ENCODE data around the gene MYH3. TPM values are rescaled to one million over a fixed set of nuclear protein-coding genes. Genes with fewer than 3 reads are reported as not detected.

MYH3 gene
- total RNA-seq, 1 donor from 2014 or later: 1.7 TPM

- no peak overlapping the region for H3K4me3 ChIP-seq (ENCODE audit: low read depth, low read length)
- DNase-seq (ENCODE audit: low read depth): no peak
- TF ChIP-seq CTCF (conservative IDR thresholded peaks at IDR 0.05; ENCODE audit: low read depth, low read length): no peak
These were observed 7.5 kb upstream of the MYH3 start for GRCh38 chr17:10664571-10664970.

GRCh38 chr17:10663231-10663630 is 6.1 kb upstream of the MYH3 start:
- no peak for DNase-seq (ENCODE audit: low read depth)
- no peak for TF ChIP-seq CTCF (conservative IDR thresholded peaks at IDR 0.05; ENCODE audit: low read depth, low read length)

GRCh38 chr17:10661437-10661836 is 4.3 kb upstream of the MYH3 start:
- no peak for DNase-seq (ENCODE audit: low read depth)
- H3K4me3 ChIP-seq (ENCODE audit: low read depth, low read length): no peak overlapping the region
- TF ChIP-seq CTCF (conservative IDR thresholded peaks at IDR 0.05; ENCODE audit: low read depth, low read length): no peak

More at GRCh38 chr17:10663231-10663630, 6.1 kb upstream of the MYH3 start:
- no peak overlapping the region for H3K4me3 ChIP-seq (ENCODE audit: low read depth, low read length)

GRCh38 chr17:10657879-10658278 is 770 bp upstream of the MYH3 start:
- no peak for DNase-seq (ENCODE audit: low read depth)
- no peak overlapping the region for H3K4me3 ChIP-seq (ENCODE audit: low read depth, low read length)
- TF ChIP-seq CTCF (conservative IDR thresholded peaks at IDR 0.05; ENCODE audit: low read depth, low read length): no peak

- TF ChIP-seq CTCF (conservative IDR thresholded peaks at IDR 0.05; ENCODE audit: low read depth, low read length): no peak
- no peak overlapping the region for H3K4me3 ChIP-seq (ENCODE audit: low read depth, low read length)
- DNase-seq (ENCODE audit: low read depth): no peak
These were observed 3.1 kb downstream of the MYH3 start for GRCh38 chr17:10653987-10654386.

GRCh38 chr17:10652984-10653659 is 4.0 kb downstream of the MYH3 start:
- DNase-seq (ENCODE audit: low read depth): no peak
- H3K4me3 ChIP-seq (ENCODE audit: low read depth, low read length): no peak overlapping the region
- no peak for TF ChIP-seq CTCF (conservative IDR thresholded peaks at IDR 0.05; ENCODE audit: low read depth, low read length)

GRCh38 chr17:10651927-10652326 is 5.2 kb downstream of the MYH3 start:
- no peak overlapping the region for H3K4me3 ChIP-seq (ENCODE audit: low read depth, low read length)
- TF ChIP-seq CTCF (conservative IDR thresholded peaks at IDR 0.05; ENCODE audit: low read depth, low read length): no peak
- no peak for DNase-seq (ENCODE audit: low read depth)
